ENCODE data around the gene GRAMD4. TPM values are rescaled to one million over a fixed set of nuclear protein-coding genes. Genes with fewer than 3 reads are reported as not detected.

The GRAMD4 gene
- polyA plus RNA-seq, 4 donors = 20.5 to 25.2 (median 22.9) TPM

DNA sequence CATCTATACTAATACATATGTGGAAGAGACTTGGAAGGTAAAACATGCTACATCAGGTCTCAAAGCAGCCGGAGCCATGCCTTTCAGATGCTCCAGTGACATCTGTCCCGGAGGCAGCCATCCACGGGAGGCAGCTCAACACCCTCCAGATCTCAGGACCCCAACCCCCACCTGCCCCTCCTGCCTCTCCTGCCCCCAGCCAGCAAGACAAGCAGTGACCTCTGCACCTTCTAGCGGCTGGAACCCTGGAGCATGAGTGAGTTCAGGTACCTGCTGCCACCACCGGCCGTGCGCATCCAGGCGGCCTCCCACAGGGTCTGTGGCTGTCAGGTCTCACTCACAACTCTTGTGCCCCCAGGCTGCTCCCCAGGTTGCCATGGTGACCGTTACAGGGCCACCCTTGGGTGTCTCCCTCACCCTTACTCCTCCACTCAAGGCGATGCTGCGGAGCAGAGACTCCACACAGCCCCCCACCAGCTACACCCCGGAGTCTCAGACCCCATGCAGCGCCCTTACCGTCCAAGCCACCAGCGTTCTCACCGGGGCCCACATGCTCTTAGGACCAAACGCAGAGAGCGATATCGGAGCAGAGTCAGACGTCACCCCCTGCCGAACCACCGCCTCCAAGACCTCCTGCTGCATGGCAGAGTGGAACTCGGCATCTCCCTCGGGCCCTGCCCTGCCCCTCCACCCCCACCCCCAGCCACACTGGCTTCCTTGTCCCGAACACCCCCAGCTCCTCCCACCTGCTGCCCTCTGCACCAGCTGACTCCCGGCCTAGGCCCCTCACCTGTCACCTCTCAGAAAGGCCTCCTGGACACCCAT is 83.2 kb downstream of the GRAMD4 start:
- DNase-seq (ENCODE audit: low read depth in 4 of 4, low spot score in 3 of 4) = no peak

DNA sequence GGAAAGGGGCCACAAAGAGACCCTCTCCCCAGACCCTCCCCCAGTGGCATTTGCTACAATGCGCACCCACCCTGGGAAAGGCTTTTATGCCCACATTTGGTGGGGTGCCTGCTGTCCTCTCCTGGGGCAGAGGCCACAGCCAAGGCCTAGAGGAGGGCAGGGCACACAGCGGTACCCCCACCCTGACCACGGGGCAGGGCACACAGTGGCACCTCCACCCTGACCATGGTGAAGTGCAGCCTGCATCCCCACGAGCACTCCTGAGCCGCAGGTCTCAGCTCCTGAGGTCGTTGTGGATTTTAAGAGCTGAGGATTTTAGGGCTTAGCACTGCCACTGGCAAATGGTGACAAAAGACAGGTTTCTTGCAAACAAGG is 83.8 kb downstream of the GRAMD4 start:
- no peak for DNase-seq (ENCODE audit: low read depth in 4 of 4, low spot score in 3 of 4)

GRCh38 chr22:46706060-46706459 is 85.9 kb downstream of the GRAMD4 start:
- DNase-seq (ENCODE audit: low read depth in 4 of 4, low spot score in 3 of 4) = no peak

- DNase-seq (ENCODE audit: low read depth in 4 of 4, low spot score in 3 of 4) = no peak
Measured at GRCh38 chr22:46707305-46707704, 87.1 kb downstream of the GRAMD4 start.

DNA sequence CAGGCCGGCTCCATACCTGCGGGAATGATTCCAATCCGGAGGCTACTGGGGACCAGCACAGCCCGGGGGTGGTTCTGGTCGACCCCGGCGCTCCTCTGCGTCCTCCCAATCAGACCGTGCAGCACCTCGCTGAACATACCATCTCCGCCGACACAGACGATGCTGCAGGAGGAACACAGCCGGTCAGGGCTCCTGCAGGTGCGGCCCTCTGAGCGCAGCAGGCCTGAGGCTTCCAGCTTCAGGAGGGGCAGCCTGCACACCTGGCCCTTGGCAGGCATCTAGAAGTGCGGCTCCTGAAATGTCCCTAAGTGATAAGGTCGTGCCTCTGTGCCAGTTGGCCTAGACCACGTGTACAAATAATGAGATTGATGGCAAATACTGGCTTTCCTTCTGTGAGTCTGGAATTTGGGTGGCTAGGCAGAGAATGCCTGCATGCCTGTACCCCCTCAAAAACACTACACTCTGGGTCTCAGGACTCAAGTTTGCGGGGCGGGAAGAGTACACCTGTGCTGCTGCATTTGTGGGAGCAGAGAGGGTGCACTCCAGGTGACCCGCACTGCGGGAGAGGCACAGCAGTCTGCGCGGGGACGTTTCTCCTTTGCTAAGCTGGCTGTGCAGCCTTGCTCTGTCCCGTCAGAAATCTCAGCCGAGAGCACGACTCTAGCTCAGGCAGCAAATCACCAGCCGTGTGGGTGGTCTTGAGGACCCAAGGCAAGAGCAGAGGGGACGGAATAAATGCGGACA is 87.8 kb downstream of the GRAMD4 start:
- DNase-seq (ENCODE audit: low read depth in 4 of 4, low spot score in 3 of 4) = no peak

DNA sequence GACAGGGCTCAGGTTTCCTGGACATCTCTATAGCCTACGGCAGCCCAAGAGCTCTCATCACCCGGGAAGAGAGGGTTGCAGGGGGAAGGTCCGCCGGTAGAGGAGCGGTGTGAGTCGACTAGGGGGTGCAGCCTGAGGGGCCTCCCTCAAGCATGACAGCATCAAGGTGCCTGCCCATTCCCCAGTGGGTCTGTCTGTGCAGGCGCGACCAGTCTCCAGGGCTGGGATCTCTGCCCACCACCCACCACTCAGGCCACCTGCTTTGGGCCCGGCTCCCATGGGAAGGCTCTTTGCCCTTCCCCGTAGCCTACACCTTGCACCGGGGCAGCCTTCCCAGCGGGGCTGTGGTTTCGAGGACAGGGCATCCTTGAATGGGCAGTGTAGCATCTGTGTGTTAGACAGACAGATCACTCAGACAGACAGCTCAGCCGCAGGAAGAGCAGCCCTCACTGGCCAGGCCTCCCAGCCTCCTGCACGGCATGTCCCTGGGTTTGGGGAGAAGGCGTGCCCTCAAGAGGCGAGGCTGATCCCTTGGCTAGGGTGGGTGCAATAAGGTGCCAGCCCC is 88.7 kb downstream of the GRAMD4 start:
- DNase-seq (ENCODE audit: low read depth in 4 of 4, low spot score in 3 of 4) = no peak

DNA sequence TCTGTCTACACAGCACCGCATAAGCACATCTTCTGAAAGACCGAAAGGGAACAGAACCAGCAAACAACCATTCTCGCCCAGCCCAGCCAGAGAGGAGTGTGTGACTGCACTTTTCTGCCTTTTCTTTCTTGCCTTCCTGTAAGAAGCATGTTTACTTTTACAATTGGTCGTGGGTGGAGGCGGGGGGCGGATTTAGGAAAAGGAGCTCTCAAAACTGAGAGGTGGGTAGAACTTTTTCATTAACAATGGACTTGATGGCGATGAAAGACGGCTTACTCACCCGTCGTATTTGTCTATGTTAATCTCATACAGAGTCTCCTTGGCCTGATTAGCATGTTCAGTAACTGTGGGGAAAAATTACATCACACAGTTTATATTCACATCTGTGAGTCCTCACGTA is 90.6 kb downstream of the GRAMD4 start:
- DNase-seq (ENCODE audit: low read depth in 4 of 4, low spot score in 3 of 4) = no peak

- DNase-seq (ENCODE audit: low read depth in 4 of 4, low spot score in 3 of 4) = no peak
Measured at GRCh38 chr22:46712288-46712687, 92.1 kb downstream of the GRAMD4 start.

- no peak for DNase-seq (ENCODE audit: low read depth in 4 of 4, low spot score in 3 of 4)
Measured at GRCh38 chr22:46714550-46714949, 94.4 kb downstream of the GRAMD4 start.

DNA sequence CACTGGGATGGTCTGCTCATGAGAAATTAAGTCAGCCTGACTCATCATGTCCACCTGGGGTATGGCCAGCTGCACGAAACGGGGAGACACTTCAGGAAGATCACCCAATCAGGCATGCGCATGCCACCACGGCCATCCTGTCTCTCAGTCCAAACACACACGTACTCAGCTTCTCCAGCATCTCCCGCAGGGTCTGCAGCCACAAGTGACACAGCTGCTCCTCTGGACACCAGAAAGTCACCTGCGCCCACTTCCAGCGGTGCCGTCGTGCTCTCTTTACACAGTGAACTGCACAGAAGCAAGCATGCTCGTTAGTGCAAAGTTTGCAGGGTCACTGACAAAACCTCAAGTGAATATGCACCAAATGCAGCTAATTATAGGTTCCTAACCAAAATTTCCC is 99.7 kb downstream of the GRAMD4 start:
- DNase-seq (ENCODE audit: low read depth in 4 of 4, low spot score in 3 of 4) = no peak

GRCh38 chr22:46721501-46722085 is 101.4 kb downstream of the GRAMD4 start:
- DNase-seq (ENCODE audit: low read depth in 4 of 4, low spot score in 3 of 4) = no peak

DNA sequence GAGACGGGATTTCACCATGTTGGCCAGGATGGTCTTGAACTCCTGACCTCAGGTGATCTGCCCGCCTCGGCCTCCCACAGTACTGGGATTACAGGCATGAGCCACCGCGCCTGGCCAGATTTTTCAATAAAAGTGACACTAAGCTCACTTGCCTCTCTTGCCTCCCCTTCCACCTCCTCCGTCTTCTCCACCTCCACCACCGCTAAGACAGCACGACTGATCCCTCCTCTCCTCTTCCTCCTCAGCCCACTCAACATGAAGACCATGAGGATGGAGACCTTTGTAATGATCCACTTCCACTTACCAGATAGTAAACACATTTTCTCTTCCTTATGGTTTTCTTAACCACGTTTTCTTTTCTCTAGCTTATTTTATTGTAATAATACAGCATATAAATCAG is 103.7 kb downstream of the GRAMD4 start:
- DNase-seq (ENCODE audit: low read depth in 4 of 4, low spot score in 3 of 4) = no peak

GRCh38 chr22:46725096-46725495 is 104.9 kb downstream of the GRAMD4 start:
- no peak for DNase-seq (ENCODE audit: low read depth in 4 of 4, low spot score in 3 of 4)

- DNase-seq (ENCODE audit: low read depth in 4 of 4, low spot score in 3 of 4) = no peak
Measured at GRCh38 chr22:46726066-46726985, 106.1 kb downstream of the GRAMD4 start.

DNA sequence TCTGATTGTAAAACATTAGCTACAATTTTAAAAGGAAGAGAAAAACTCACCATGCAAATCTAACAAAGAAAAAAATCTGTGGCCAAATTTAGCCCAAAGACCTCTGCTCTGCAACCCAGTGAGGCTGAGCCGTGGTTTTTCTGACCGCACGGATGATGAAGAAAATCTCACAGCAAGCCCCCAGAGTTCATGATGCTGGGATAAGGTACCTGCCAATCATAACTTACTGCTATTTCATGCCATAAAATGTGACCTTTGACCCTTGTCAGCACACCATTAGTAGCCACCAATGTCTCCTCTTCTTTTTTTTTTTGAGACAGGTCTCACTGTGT is 106.8 kb downstream of the GRAMD4 start:
- no peak for DNase-seq (ENCODE audit: low read depth in 4 of 4, low spot score in 3 of 4)

DNA sequence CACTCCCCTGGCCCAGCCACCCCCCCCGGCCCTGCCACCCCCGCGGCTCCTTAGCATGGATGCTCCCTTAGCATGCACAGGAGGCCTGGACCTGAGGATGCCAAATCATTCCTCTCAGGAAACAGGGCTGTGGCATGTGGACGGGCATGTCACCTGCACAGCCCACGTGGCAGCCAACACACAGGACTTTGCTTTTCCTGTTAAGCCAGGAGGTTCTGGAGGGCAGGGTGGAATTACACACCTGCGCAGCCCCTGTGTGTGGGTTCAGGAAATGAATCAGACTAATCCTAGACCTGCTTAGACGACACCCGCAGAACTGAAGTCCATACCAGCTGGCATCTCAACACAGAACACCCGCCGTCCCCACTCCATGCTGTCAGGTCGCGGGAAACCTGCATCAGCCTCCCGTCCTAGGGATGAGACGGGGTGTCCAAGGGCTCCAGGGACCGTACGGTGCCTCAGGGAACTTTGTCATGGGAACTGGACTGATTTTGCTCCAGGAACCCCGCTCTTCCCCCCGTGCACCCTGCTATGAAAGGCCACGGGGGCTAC is 107.7 kb downstream of the GRAMD4 start:
- DNase-seq (ENCODE audit: low read depth in 4 of 4, low spot score in 3 of 4) = no peak

DNA sequence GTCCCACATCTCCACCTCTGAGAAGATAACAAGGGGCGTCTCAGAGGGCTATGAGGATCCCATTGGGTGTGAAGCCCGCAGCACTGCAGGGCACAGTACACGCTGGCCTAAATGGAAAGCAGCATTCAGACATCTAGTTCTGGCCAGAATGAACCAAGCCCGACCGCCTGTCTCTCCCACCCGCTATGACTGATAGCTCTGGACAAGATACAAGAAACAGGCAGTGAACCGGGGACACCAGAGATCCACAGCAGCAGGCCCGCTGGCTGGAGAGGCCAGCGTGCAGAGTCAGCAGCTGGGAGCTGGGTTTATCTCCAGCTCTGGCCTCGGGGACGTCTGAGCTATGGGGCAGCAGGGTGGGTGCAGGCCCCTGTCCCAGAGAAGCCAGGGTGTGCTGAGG is 108.3 kb downstream of the GRAMD4 start:
- DNase-seq (ENCODE audit: low read depth in 4 of 4, low spot score in 3 of 4) = no peak
